Stimulated activated naive B cell treated with anti-CD40 and anti-IgM and Interleukin-4, amounts not matched to agents 10 μg/mL and 1 μg/mL and 100 μg/mL, for 72 hours (primary cell): Measurements from ENCODE around the gene MAVS.
"Not testable (repeated sequence)": the region's sequence is repeated elsewhere in the genome, so short reads cannot be mapped to it uniquely, and the experiment has no call there.

ENCODE experiments used
- ATAC-seq, 2 donors: fragments of 150-1000 bp; cut with Tn5 transposase; replicated peaks; 2 replicates each; pipeline ENCODE4 v1.10.0; 2021; ENCODE audit warnings: moderate library complexity in 1 of 2
- DNase-seq: peaks from one replicate; pipeline ENCODE4 v3.0.0; 2021
- H3K27ac Mint-ChIP-seq: one replicate; pipeline ENCODE4 v1.8.0; 2022; ENCODE audit warnings: mild to moderate bottlenecking, mixed read lengths
- H3K27me3 Mint-ChIP-seq, 2 donors: one replicate each; pipeline ENCODE4 v1.8.0; 2022; ENCODE audit warnings: mixed read lengths in 2 of 2
- H3K36me3 Mint-ChIP-seq, 2 donors: one replicate each; pipeline ENCODE4 v1.8.0; 2022; ENCODE audit warnings: mixed read lengths in 2 of 2, mild to moderate bottlenecking in 1 of 2
- H3K4me1 Mint-ChIP-seq, 2 donors: one replicate each; pipeline ENCODE4 v1.8.0; 2022; ENCODE audit warnings: mixed read lengths in 2 of 2, mild to moderate bottlenecking in 1 of 2
- H3K4me3 Mint-ChIP-seq, 2 donors: one replicate each; pipeline ENCODE4 v1.8.0; 2022; ENCODE audit warnings: mild to moderate bottlenecking in 2 of 2, mixed read lengths in 2 of 2, moderate library complexity in 1 of 2
- H3K9me3 Mint-ChIP-seq, 2 donors: one replicate each; pipeline ENCODE4 v1.8.0; 2022; ENCODE audit warnings: mixed read lengths in 2 of 2, mild to moderate bottlenecking in 1 of 2

Gene MAVS

GRCh38 chr20:3896302-3896701, 49.7 kb downstream of the MAVS start:
- Mint-ChIP-seq H3K4me3 (no peak overlapping the region), H3K27ac (no peak overlapping the region), H3K9me3 (no peaks in the 10 kb centered on the region), H3K36me3 (peaks cover 24 to 38% of the 10 kb centered on the region in 2 donors), H3K4me1 (peaks cover 45 to 67% of the 10 kb centered on the region in 2 donors), H3K27me3 (no peaks in the 10 kb centered on the region)
- DNase-seq (no peak), ATAC-seq (no peak)

- no peaks in the 10 kb centered on the region for H3K27me3 Mint-ChIP-seq
- H3K9me3 Mint-ChIP-seq: no peaks in the 10 kb centered on the region
- DNase-seq (no peak), ATAC-seq (no peak)
- H3K4me3 Mint-ChIP-seq: peak overlapping the region in 1 of 2 donors; percentile 17
- H3K4me1 Mint-ChIP-seq: peaks cover 45 to 67% of the 10 kb centered on the region in 2 donors
- no peak overlapping the region for H3K27ac Mint-ChIP-seq
- peaks cover 26 to 34% of the 10 kb centered on the region in 2 donors for H3K36me3 Mint-ChIP-seq
These were observed 50.4 kb downstream of the MAVS start for GRCh38 chr20:3896853-3897583.

GRCh38 chr20:3898181-3898580, 51.5 kb downstream of the MAVS start:
- H3K9me3 Mint-ChIP-seq, H3K27ac Mint-ChIP-seq, H3K4me3 Mint-ChIP-seq, ATAC-seq, H3K27me3 Mint-ChIP-seq, DNase-seq: not testable (repeated sequence)
- H3K4me1 Mint-ChIP-seq: peaks cover 43 to 69% of the 10 kb centered on the region in 2 donors
- peaks cover 26 to 35% of the 10 kb centered on the region in 2 donors for H3K36me3 Mint-ChIP-seq

GRCh38 chr20:3898639-3899038, 52.0 kb downstream of the MAVS start:
- no peaks in the 10 kb centered on the region for H3K27me3 Mint-ChIP-seq
- peaks cover 39 to 66% of the 10 kb centered on the region in 2 donors for H3K4me1 Mint-ChIP-seq
- peak overlapping the region in 1 of 2 donors; percentile 25 for H3K4me3 Mint-ChIP-seq
- DNase-seq (no peak), ATAC-seq (no peak)
- peaks cover 22 to 31% of the 10 kb centered on the region in 2 donors for H3K36me3 Mint-ChIP-seq
- no peaks in the 10 kb centered on the region for H3K9me3 Mint-ChIP-seq
- no peak overlapping the region for H3K27ac Mint-ChIP-seq

- Mint-ChIP-seq H3K4me1 (peaks cover 43 to 71% of the 10 kb centered on the region in 2 donors), H3K9me3 (no peaks in the 10 kb centered on the region), H3K27me3 (no peaks in the 10 kb centered on the region), H3K4me3 (peak overlapping the region; percentile 17 to 36), H3K27ac (peak overlapping the region; percentile 56), H3K36me3 (peaks cover 23 to 29% of the 10 kb centered on the region in 2 donors)
- ATAC-seq: no peak
- no peak for DNase-seq
These were observed 53.6 kb downstream of the MAVS start for GRCh38 chr20:3900187-3900604.

- peaks cover 43 to 80% of the 10 kb centered on the region in 2 donors for H3K4me1 Mint-ChIP-seq
- peak overlapping the region; percentile 76 for H3K27ac Mint-ChIP-seq
- DNase-seq (no peak), ATAC-seq (peak; percentile 41 to 48)
- peak overlapping the region; percentile 22 to 69 for H3K4me3 Mint-ChIP-seq
- H3K36me3 Mint-ChIP-seq: peaks cover 21 to 29% of the 10 kb centered on the region in 2 donors
- H3K9me3 Mint-ChIP-seq: no peaks in the 10 kb centered on the region
- no peaks in the 10 kb centered on the region for H3K27me3 Mint-ChIP-seq
These were observed 54.5 kb downstream of the MAVS start for GRCh38 chr20:3901028-3901705.

- ATAC-seq (no peak), DNase-seq (no peak)
- H3K4me1 Mint-ChIP-seq: peaks cover 43 to 82% of the 10 kb centered on the region in 2 donors
- H3K9me3 Mint-ChIP-seq: no peaks in the 10 kb centered on the region
- H3K4me3 Mint-ChIP-seq: peak overlapping the region; percentile 22 to 69
- peak overlapping the region; percentile 76 for H3K27ac Mint-ChIP-seq
- H3K36me3 Mint-ChIP-seq: peaks cover 19 to 26% of the 10 kb centered on the region in 2 donors
- no peaks in the 10 kb centered on the region for H3K27me3 Mint-ChIP-seq
These were observed 55.2 kb downstream of the MAVS start for GRCh38 chr20:3901706-3902440.

GRCh38 chr20:3902446-3902845, 55.8 kb downstream of the MAVS start:
- DNase-seq (no peak), ATAC-seq (no peak)
- peaks cover 13 to 23% of the 10 kb centered on the region in 2 donors for H3K36me3 Mint-ChIP-seq
- peak overlapping the region; percentile 14 for H3K27ac Mint-ChIP-seq
- no peaks in the 10 kb centered on the region for H3K27me3 Mint-ChIP-seq
- no peaks in the 10 kb centered on the region for H3K9me3 Mint-ChIP-seq
- H3K4me3 Mint-ChIP-seq: no peak overlapping the region
- H3K4me1 Mint-ChIP-seq: peaks cover 38 to 80% of the 10 kb centered on the region in 2 donors

GRCh38 chr20:3904224-3904623, 57.6 kb downstream of the MAVS start:
- no peak for DNase-seq
- Mint-ChIP-seq H3K36me3 (peaks cover 19 to 36% of the 10 kb centered on the region in 2 donors), H3K27me3 (no peaks in the 10 kb centered on the region), H3K4me3 (no peak overlapping the region), H3K4me1 (peaks cover 43 to 81% of the 10 kb centered on the region in 2 donors), H3K9me3 (no peaks in the 10 kb centered on the region), H3K27ac (no peak overlapping the region)
- ATAC-seq: no peak

GRCh38 chr20:3904857-3905256, 58.2 kb downstream of the MAVS start:
- Mint-ChIP-seq H3K9me3 (no peaks in the 10 kb centered on the region), H3K27ac (peak overlapping the region; percentile 39), H3K4me1 (peaks cover 39 to 75% of the 10 kb centered on the region in 2 donors), H3K27me3 (no peaks in the 10 kb centered on the region), H3K36me3 (peaks cover 21 to 39% of the 10 kb centered on the region in 2 donors), H3K4me3 (no peak overlapping the region)
- ATAC-seq: no peak
- DNase-seq: no peak

GRCh38 chr20:3906744-3907721, 60.4 kb downstream of the MAVS start:
- ATAC-seq (peak; percentile 96 to 97), DNase-seq (peak; percentile 59)
- H3K27me3 Mint-ChIP-seq, H3K9me3 Mint-ChIP-seq: not testable (repeated sequence)
- Mint-ChIP-seq H3K4me1 (peaks cover 28 to 64% of the 10 kb centered on the region in 2 donors), H3K27ac (peak overlapping the region; percentile 92), H3K36me3 (peaks cover 29 to 44% of the 10 kb centered on the region in 2 donors), H3K4me3 (peak overlapping the region; percentile 56 to 59)

GRCh38 chr20:3908667-3909066, 62.0 kb downstream of the MAVS start:
- ATAC-seq (no peak), DNase-seq (no peak)
- Mint-ChIP-seq H3K27ac (peak overlapping the region; percentile 84), H3K4me1 (peaks cover 24 to 62% of the 10 kb centered on the region in 2 donors), H3K36me3 (peaks cover 35 to 46% of the 10 kb centered on the region in 2 donors), H3K4me3 (peak overlapping the region in 1 of 2 donors; percentile 8), H3K9me3 (no peaks in the 10 kb centered on the region), H3K27me3 (no peaks in the 10 kb centered on the region)

- no peak for DNase-seq
- Mint-ChIP-seq H3K4me3 (no peak overlapping the region), H3K27me3 (no peaks in the 10 kb centered on the region), H3K27ac (peak overlapping the region; percentile 59), H3K36me3 (peaks cover 45 to 53% of the 10 kb centered on the region in 2 donors), H3K9me3 (no peaks in the 10 kb centered on the region), H3K4me1 (peaks cover 23 to 63% of the 10 kb centered on the region in 2 donors)
- no peak for ATAC-seq
These were observed 63.3 kb downstream of the MAVS start for GRCh38 chr20:3909952-3910366.
